HepG2 (cell line): Measurements from ENCODE around the gene GNMT. TPM values are rescaled to one million over a fixed set of nuclear protein-coding genes. Genes with fewer than 3 reads are reported as not detected.
A peak's percentile ranks its signal among the peaks of the same experiment; 100 is the strongest.

ENCODE experiments used
- FLYWCH1 ChIP-seq: sonication (generic); formaldehyde crosslinking; IDR thresholded peaks from 2 replicates; pipeline ENCODE4 v1.8.1; 2023; ENCODE audit warnings: mild to moderate bottlenecking, missing genetic modification reagents
- FOXK2 ChIP-seq: fragments of 450-650 bp; IDR thresholded peaks from 2 replicates; pipeline ENCODE4 v1.6.1; 2016
- HNF1B ChIP-seq: sonication (generic); formaldehyde crosslinking; IDR thresholded peaks from 2 replicates; pipeline ENCODE4 v1.5.1; 2020; ENCODE audit warnings: mild to moderate bottlenecking, moderate library complexity, missing genetic modification reagents
- KAT8 ChIP-seq: IDR thresholded peaks from 2 replicates; pipeline ENCODE4 v1.6.1; 2016; ENCODE audit warnings: missing genetic modification reagents, missing compliant biosample characterization
- MAZ ChIP-seq, 2 experiments: sonication (generic) in 1 of 2; formaldehyde crosslinking in 1 of 2; IDR thresholded peaks; 2 replicates each; pipeline versions ENCODE4 v1.5.0 to v1.6.1; 2012 to 2020; ENCODE audit warnings: low read depth in 2 of 2, mild to moderate bottlenecking in 2 of 2, borderline replicate concordance in 1 of 2, improper control_type of control experiment in 1 of 2, low read length in 1 of 2, missing genetic modification reagents in 1 of 2, moderate library complexity in 1 of 2
- MYC ChIP-seq: sonication (generic); formaldehyde crosslinking; IDR thresholded peaks from 2 replicates; pipeline ENCODE4 v1.9.0; 2021; ENCODE audit warnings: missing genetic modification reagents, borderline replicate concordance
- NFE2L1 ChIP-seq: sonication (generic); formaldehyde crosslinking; IDR thresholded peaks from 2 replicates; pipeline ENCODE4 v1.4.0; 2020; ENCODE audit warnings: missing genetic modification reagents, mild to moderate bottlenecking, borderline replicate concordance
- PAXIP1 ChIP-seq: sonication (generic); formaldehyde crosslinking; conservative IDR thresholded peaks from 2 replicates; pipeline ENCODE4 v1.4.0; 2020; ENCODE audit warnings: mild to moderate bottlenecking, missing genetic modification reagents, moderate library complexity
- PHF20 ChIP-seq: sonication (generic); formaldehyde crosslinking; IDR thresholded peaks from 2 replicates; pipeline ENCODE4 v1.5.0; 2020; ENCODE audit warnings: mild to moderate bottlenecking, missing genetic modification reagents
- RORA ChIP-seq: sonication (generic); formaldehyde crosslinking; IDR thresholded peaks from 2 replicates; pipeline ENCODE4 v1.5.0; 2020; ENCODE audit warnings: mild to moderate bottlenecking, missing genetic modification reagents, moderate library complexity
- SIX4 ChIP-seq: sonication (generic); formaldehyde crosslinking; IDR thresholded peaks from 2 replicates; pipeline ENCODE4 v1.4.0; 2020; ENCODE audit warnings: missing genetic modification reagents
- THRA ChIP-seq: sonication (generic); formaldehyde crosslinking; IDR thresholded peaks from 2 replicates; pipeline ENCODE4 v1.4.0; 2020; ENCODE audit warnings: missing genetic modification reagents, borderline replicate concordance
- TSC22D2 ChIP-seq: sonication (generic); formaldehyde crosslinking; IDR thresholded peaks from 2 replicates; pipeline ENCODE4 v1.5.1; 2020; ENCODE audit warnings: missing genetic modification reagents, mild to moderate bottlenecking, borderline replicate concordance
- ZBTB26 ChIP-seq: IDR thresholded peaks from 2 replicates; pipeline ENCODE4 v1.6.1; 2016; ENCODE audit warnings: missing compliant biosample characterization, missing genetic modification reagents, borderline replicate concordance
- ZMYM2 ChIP-seq: sonication (generic); formaldehyde crosslinking; IDR thresholded peaks from 2 replicates; pipeline ENCODE4 v1.8.0; 2022; ENCODE audit warnings: mild to moderate bottlenecking, missing genetic modification reagents
- ZNF513 ChIP-seq: sonication (generic); formaldehyde crosslinking; conservative IDR thresholded peaks from 2 replicates; pipeline ENCODE4 v1.5.0; 2020; ENCODE audit warnings: missing genetic modification reagents
- ZNF563 ChIP-seq: sonication (generic); formaldehyde crosslinking; IDR thresholded peaks from 2 replicates; pipeline ENCODE4 v1.8.0; 2022; ENCODE audit warnings: mild to moderate bottlenecking, moderate library complexity, missing genetic modification reagents
- ZNF7 ChIP-seq: IDR thresholded peaks from 2 replicates; pipeline ENCODE4 v1.6.1; 2016; ENCODE audit warnings: missing biosample characterization, missing genetic modification reagents
- polyA plus RNA-seq, 8 experiments: library from polyadenylated mRNA; depleted of rRNA in 3 of 8; stranded (reverse) in 7 of 8; unstranded in 1 of 8; fragments of >200 nt; fragmentation: Illumina TruSeq in 4 of 8; extraction: Trizol in 4 of 8; gene quantifications; 2 replicates each; pipeline versions ENCODE4 v1.2.1 to v1.2.3, GENCODE V29; 2011 to 2016; ENCODE audit warnings: low read depth in 4 of 8, missing spikeins in 1 of 8, mixed read lengths in 1 of 8; ENCODE audit not compliant: insufficient read depth in 1 of 8
- total RNA-seq, 5 experiments: library from RNA; depleted of rRNA; stranded (reverse); fragments of >200 nt; fragmentation: Illumina TruSeq; extraction: Trizol; gene quantifications; 2 replicates each; pipeline ENCODE4 v1.2.3, GENCODE V29; 2016; ENCODE audit warnings: low read depth in 1 of 5

The GNMT gene
- total and polyA plus RNA-seq, 2 of the 13 experiments (the other 11 are each of a cell fraction or from before 2014, with no cell fraction given): 2.8 to 7.0 TPM

- peak; percentile 99 for TF ChIP-seq MYC
- TF ChIP-seq SIX4 (CRISPR knock-in tag): peak; percentile 66; the same call in 1 of the 2 replicates
- no peak; the same call in 1 of the 2 replicates for TF ChIP-seq ZNF7
- peak; percentile 99 for TF ChIP-seq FLYWCH1 (CRISPR knock-in tag)
- peak; percentile 46; the same call in 1 of the 2 replicates for TF ChIP-seq MAZ (IDR thresholded peaks at IDR 0.05; ENCODE audit: borderline replicate concordance, low read depth, low read length)
- TF ChIP-seq MAZ (CRISPR knock-in tag; IDR thresholded peaks at IDR 0.05; ENCODE audit: low read depth): peak; percentile 93
- 0 out of 2 replicates have a peak, but pooled peaks have one; percentile 78 for TF ChIP-seq RORA (CRISPR knock-in tag)
- peak; percentile 88 for TF ChIP-seq PHF20 (CRISPR knock-in tag)
- peak; percentile 96 for TF ChIP-seq FOXK2
- TF ChIP-seq ZBTB26: peak; percentile 76
- TF ChIP-seq ZNF563 (CRISPR knock-in tag): peak; percentile 98
- TF ChIP-seq ZNF513 (CRISPR knock-in tag): no peak
- TF ChIP-seq HNF1B (CRISPR knock-in tag): peak; percentile 87; the same call in 1 of the 2 replicates
- TF ChIP-seq ZMYM2 (CRISPR knock-in tag): peak; percentile 91; the same call in 1 of the 2 replicates
- TF ChIP-seq THRA (CRISPR knock-in tag): peak; percentile 52; the same call in 1 of the 2 replicates
- peak; percentile 95; the same call in 1 of the 2 replicates for TF ChIP-seq TSC22D2 (CRISPR knock-in tag)
- TF ChIP-seq KAT8: peak; percentile 95
- TF ChIP-seq PAXIP1: peak; percentile 71
- TF ChIP-seq NFE2L1 (CRISPR knock-in tag): peak; percentile 69; the same call in 1 of the 2 replicates
These were observed 31.4 kb upstream of the GNMT start, which contains the start of gene CNPY3 (continued) for GRCh38 chr6:42928986-42929820.
